Vagina (tissue), 2 donors: ENCODE measurements around the gene NFATC2. TPM values are rescaled to one million over a fixed set of nuclear protein-coding genes. Genes with fewer than 3 reads are reported as not detected.

ENCODE experiments used
- DNase-seq, 2 donors: peaks; one replicate each; pipeline ENCODE4 v3.0.0-alpha.2; 2017; ENCODE audit errors: extremely low spot score in 2 of 2
- H3K27ac ChIP-seq: fragments of 200-600 bp; sonication (generic); one replicate; pipeline ENCODE4 v1.5.1; 2019
- H3K27me3 ChIP-seq: fragments of 200-600 bp; sonication (generic); one replicate; pipeline ENCODE4 v1.5.1; 2019
- H3K36me3 ChIP-seq, 2 donors: fragments of 200-600 bp; sonication (generic); one replicate each; pipeline ENCODE4 v1.5.1; 2017 to 2019
- H3K4me1 ChIP-seq: fragments of 200-600 bp; sonication (generic); one replicate; pipeline ENCODE4 v1.5.1; 2019
- H3K4me3 ChIP-seq, 2 donors: fragments of 200-600 bp; sonication (generic); 1 replicate in 1 of 2; 2 replicates in 1 of 2; pipeline ENCODE4 v1.5.1; 2016 to 2019
- H3K9me3 ChIP-seq: fragments of 200-600 bp; sonication (generic); one replicate; pipeline ENCODE4 v1.5.1; 2019
- POLR2A ChIP-seq, 2 donors: fragments of 450-650 bp; IDR thresholded peaks; one replicate each; pipeline ENCODE4 v1.6.1; 2017; ENCODE audit warnings: antibody characterized with exemption in 2 of 2, mild to moderate bottlenecking in 2 of 2, moderate library complexity in 2 of 2
- POLR2AphosphoS5 ChIP-seq, 2 donors: sonication (generic); formaldehyde crosslinking; IDR thresholded peaks; one replicate each; pipeline ENCODE4 v1.9.0; 2017; ENCODE audit warnings: antibody characterized with exemption in 2 of 2, mild to moderate bottlenecking in 2 of 2, low read depth in 1 of 2; ENCODE audit not compliant: insufficient read depth in 1 of 2
- intact Hi-C: fragments of 100-400 bp; cut with DNase I; formaldehyde crosslinking; loops from one replicate; pipeline ENCODE4 v1.15.1; 2023
- total RNA-seq: library from RNA; depleted of rRNA; stranded (reverse); fragments of >200 nt; gene quantifications from one replicate; pipeline ENCODE4 v1.2.3, GENCODE V29; 2016
- TF ChIP-seq, protein P1 (sequence below), 3 experiments: fragments of 450-650 bp in 2 of 3; fragments of 200-600 bp in 1 of 3; sonication (generic) in 1 of 3; IDR thresholded peaks; one replicate each; pipeline ENCODE4 v1.5.1; 2017 to 2019; ENCODE audit warnings: antibody characterized with exemption in 3 of 3, mild to moderate bottlenecking in 2 of 3, moderate library complexity in 2 of 3

The NFATC2 gene
- total RNA-seq, 1 donor from 2014 or later: 7.4 TPM

DNA sequence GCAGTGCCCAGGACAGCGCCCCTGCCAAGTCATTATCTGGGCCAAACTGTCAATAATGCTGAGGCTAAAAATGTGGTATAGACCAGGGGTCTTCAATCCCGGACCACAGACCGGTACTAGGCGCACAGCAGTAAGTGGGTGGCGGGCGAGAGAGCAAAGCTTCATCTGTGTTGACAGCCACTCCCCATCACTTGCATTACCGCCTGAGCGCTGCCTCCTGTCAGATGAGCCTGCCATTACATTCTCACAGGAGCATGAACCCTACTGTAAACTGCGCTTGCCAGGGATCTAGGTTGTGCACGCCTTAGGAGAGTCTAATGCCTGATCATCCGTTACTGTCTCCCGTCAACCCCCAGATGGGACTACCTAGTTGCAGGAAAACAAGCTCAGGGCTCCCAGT, 91.0 kb downstream of the NFATC2 start:
- Histone ChIP-seq H3K9me3 (no peaks in the 10 kb centered on the region), H3K27ac (no peak overlapping the region), H3K27me3 (no peaks in the 10 kb centered on the region), H3K36me3 (no peaks in the 10 kb centered on the region), H3K4me3 (no peak overlapping the region), H3K4me1 (peaks cover 28% of the 10 kb centered on the region)
- no peak for DNase-seq
- TF ChIP-seq, protein P1, sequence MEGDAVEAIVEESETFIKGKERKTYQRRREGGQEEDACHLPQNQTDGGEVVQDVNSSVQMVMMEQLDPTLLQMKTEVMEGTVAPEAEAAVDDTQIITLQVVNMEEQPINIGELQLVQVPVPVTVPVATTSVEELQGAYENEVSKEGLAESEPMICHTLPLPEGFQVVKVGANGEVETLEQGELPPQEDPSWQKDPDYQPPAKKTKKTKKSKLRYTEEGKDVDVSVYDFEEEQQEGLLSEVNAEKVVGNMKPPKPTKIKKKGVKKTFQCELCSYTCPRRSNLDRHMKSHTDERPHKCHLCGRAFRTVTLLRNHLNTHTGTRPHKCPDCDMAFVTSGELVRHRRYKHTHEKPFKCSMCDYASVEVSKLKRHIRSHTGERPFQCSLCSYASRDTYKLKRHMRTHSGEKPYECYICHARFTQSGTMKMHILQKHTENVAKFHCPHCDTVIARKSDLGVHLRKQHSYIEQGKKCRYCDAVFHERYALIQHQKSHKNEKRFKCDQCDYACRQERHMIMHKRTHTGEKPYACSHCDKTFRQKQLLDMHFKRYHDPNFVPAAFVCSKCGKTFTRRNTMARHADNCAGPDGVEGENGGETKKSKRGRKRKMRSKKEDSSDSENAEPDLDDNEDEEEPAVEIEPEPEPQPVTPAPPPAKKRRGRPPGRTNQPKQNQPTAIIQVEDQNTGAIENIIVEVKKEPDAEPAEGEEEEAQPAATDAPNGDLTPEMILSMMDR (IDR thresholded peaks at IDR 0.05): no peak
- TF ChIP-seq POLR2A (IDR thresholded peaks at IDR 0.05): no peak
- TF ChIP-seq POLR2AphosphoS5 (IDR thresholded peaks at IDR 0.05; ENCODE audit: insufficient read depth in 1 of 2, low read depth in 1 of 2): no peak
- intact Hi-C loops: no loop called here

DNA sequence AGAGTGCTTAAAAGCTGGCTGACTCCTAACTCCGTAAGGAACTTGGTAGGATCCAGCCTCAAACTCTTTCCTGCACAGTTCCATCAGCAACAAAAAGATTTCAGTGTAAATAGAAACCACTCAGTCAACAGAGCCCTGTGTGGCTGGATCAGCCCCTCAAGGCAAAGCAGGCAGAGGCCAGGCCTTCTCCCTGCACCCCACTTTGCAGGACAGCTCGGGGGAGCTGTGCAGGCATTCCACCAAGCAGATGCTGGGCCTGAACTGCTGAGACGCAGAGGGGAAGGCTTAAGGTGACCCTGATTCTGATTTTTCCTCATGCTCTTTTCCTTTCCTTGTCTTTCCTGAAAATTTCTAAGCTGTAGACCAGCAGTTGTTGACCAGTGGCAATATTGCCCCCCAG, 91.5 kb downstream of the NFATC2 start:
- no peaks in the 10 kb centered on the region for H3K9me3 ChIP-seq
- no peak overlapping the region for H3K4me3 ChIP-seq
- no peaks in the 10 kb centered on the region for H3K27me3 ChIP-seq
- H3K27ac ChIP-seq: no peak overlapping the region
- H3K36me3 ChIP-seq: no peaks in the 10 kb centered on the region
- TF ChIP-seq POLR2A (IDR thresholded peaks at IDR 0.05) (no peak), POLR2AphosphoS5 (IDR thresholded peaks at IDR 0.05; ENCODE audit: insufficient read depth in 1 of 2, low read depth in 1 of 2) (no peak)
- TF ChIP-seq, protein P1 (IDR thresholded peaks at IDR 0.05): no peak
- H3K4me1 ChIP-seq: peaks cover 28% of the 10 kb centered on the region
- DNase-seq: no peak
- intact Hi-C loops: no loop called here

DNA sequence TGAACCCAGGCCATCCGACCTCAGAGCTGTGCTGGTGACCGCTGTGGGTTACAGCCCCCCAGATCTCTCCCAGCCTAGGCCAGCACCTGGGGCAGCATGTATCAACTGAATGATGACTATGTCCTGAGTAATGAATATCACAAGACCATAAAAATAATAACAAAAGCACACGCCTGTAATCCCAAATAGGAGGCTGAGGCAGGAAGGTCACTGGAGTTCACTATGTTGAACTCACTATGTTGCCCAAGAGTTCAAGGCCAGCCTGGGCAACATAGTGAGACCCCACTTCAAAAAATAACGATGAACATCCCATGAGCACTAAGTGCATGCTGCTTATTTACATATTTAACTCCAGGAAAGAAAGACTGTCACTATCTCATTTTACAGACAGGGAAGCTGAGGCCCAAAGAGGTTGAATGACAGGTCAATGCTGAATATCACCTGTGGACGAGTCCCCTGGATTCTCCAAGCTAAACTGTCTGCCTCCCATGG, 92.3 kb downstream of the NFATC2 start:
- Histone ChIP-seq H3K9me3 (no peaks in the 10 kb centered on the region), H3K4me1 (peaks cover 30% of the 10 kb centered on the region), H3K27ac (no peak overlapping the region), H3K27me3 (no peaks in the 10 kb centered on the region), H3K4me3 (no peak overlapping the region), H3K36me3 (no peaks in the 10 kb centered on the region)
- intact Hi-C loops: no loop called here
- TF ChIP-seq, protein P1 (IDR thresholded peaks at IDR 0.05): no peak
- DNase-seq: no peak

DNA sequence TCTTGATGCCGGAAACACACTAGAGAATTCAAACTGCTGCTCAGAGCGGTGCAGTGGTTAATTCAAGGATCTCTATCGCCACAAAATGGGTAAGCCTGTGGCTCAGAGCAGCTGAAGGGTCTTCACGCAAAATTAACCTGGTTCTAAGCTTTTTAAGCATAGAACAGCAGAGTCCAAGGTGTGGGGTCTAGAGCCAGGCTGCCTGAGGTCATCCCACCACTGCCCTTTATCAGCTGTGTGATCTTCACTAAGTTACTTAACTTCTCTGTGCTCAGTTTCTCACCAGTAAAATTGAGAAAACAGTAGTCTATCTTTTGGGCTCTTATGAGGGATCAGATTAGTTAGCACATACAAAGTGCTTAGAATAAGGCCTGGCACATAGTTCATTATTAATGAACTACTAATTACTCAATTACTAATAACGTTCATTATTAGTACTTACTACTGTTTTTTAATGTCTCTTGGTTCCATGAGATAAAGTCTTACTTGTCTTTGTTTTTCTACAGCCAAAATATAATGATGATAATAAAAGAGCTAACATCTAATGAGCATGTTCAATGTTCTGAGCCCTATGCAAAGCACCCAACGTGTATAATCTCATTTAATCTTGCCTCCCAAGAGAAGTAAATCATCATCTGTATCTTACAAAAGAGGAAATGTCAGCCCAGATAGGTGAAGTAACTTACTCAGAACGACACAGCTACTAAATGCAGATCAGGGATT, 92.9 kb downstream of the NFATC2 start:
- TF ChIP-seq POLR2AphosphoS5 (IDR thresholded peaks at IDR 0.05; ENCODE audit: insufficient read depth in 1 of 2, low read depth in 1 of 2) (no peak), POLR2A (IDR thresholded peaks at IDR 0.05) (no peak)
- TF ChIP-seq, protein P1 (IDR thresholded peaks at IDR 0.05): no peak
- H3K9me3 ChIP-seq: no peaks in the 10 kb centered on the region
- no peaks in the 10 kb centered on the region for H3K36me3 ChIP-seq
- DNase-seq: no peak
- H3K27me3 ChIP-seq: no peaks in the 10 kb centered on the region
- no peak overlapping the region for H3K4me3 ChIP-seq
- intact Hi-C loops: no loop called here
- H3K27ac ChIP-seq: peak overlapping the region; percentile 27
- H3K4me1 ChIP-seq: peaks cover 36% of the 10 kb centered on the region

DNA sequence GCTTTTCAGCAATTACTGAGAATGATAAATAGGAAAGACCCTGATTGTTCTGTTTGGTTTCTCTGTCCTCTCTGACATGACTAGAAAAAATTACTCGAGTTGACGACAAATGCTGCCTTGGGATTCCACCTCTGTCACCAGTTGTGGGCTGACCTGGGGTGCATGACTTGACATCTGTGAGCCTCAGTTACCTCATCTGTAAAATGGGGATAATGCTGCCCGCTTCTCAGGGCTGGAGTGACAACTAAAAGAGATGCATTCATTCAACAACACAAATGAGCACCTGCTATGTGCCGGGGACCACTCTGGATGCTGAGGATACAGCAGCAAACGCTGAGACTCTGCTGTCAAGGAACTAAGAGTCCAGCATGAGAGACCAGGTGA, 94.8 kb downstream of the NFATC2 start:
- no peaks in the 10 kb centered on the region for H3K36me3 ChIP-seq
- H3K4me3 ChIP-seq: no peak overlapping the region
- H3K27me3 ChIP-seq: no peaks in the 10 kb centered on the region
- no peak for DNase-seq
- TF ChIP-seq POLR2A (IDR thresholded peaks at IDR 0.05) (no peak), POLR2AphosphoS5 (IDR thresholded peaks at IDR 0.05; ENCODE audit: insufficient read depth in 1 of 2, low read depth in 1 of 2) (no peak)
- TF ChIP-seq, protein P1 (IDR thresholded peaks at IDR 0.05): no peak
- intact Hi-C loops: no loop called here
- peak overlapping the region; percentile 50 for H3K27ac ChIP-seq
- peaks cover 44% of the 10 kb centered on the region for H3K4me1 ChIP-seq
- H3K9me3 ChIP-seq: no peaks in the 10 kb centered on the region
